H1 (cell line): Measurements from ENCODE around the gene GATD1. TPM values are rescaled to one million over a fixed set of nuclear protein-coding genes. Genes with fewer than 3 reads are reported as not detected.

ENCODE experiments used
- CTCF ChIA-PET: fragments of 300-600 bp; sonication (Branson Sonifier 250); formaldehyde crosslinking; loops from one replicate; lab custom pipeline; 2021; ENCODE audit not compliant: partially characterized antibody; lab: Charles Lee
- POLR2A ChIA-PET: fragments of 300-600 bp; sonication (Branson Sonifier 250); formaldehyde crosslinking; loops from one replicate; lab custom pipeline; 2021; ENCODE audit warnings: inconsistent platforms; ENCODE audit not compliant: partially characterized antibody; lab: Charles Lee
- DNase-seq, 2 experiments: peaks; one replicate each; pipeline versions ENCODE4 v3.0.0 to v3.0.0-alpha.2; 2010 to 2022; ENCODE audit warnings: low spot score in 2 of 2, low read depth in 1 of 2, mixed read lengths in 1 of 2
- FAIRE-seq: peaks from 2 replicates; lab custom pipeline; 2011; peaks lifted over from hg19 to GRCh38; lab: Jason Lieb, UNC
- H2AFZ ChIP-seq: 2 replicates; pipeline ENCODE4 v1.8.1; 2012; ENCODE audit warnings: low read length, inconsistent platforms
- H2AK5ac ChIP-seq: 2 replicates; pipeline ENCODE4 v1.6.1; 2013; ENCODE audit warnings: low read depth, low read length
- H2BK120ac ChIP-seq: replicated peaks from 2 replicates; pipeline ENCODE3; 2013; ENCODE audit warnings: low read depth, low read length, inconsistent platforms
- H2BK12ac ChIP-seq: 2 replicates; pipeline ENCODE4 v1.6.1; 2013; ENCODE audit warnings: low read depth, low read length
- H2BK15ac ChIP-seq: 2 replicates; pipeline ENCODE4 v1.6.1; 2013; ENCODE audit warnings: low read length
- H2BK20ac ChIP-seq: 2 replicates; pipeline ENCODE4 v1.6.1; 2013; ENCODE audit warnings: low read length
- H2BK5ac ChIP-seq: 2 replicates; pipeline ENCODE4 v1.6.1; 2013; ENCODE audit warnings: low read depth, low read length
- H3K14ac ChIP-seq: 2 replicates; pipeline ENCODE4 v1.6.1; 2013; ENCODE audit warnings: inconsistent platforms; ENCODE audit not compliant: insufficient read length
- H3K18ac ChIP-seq: 2 replicates; pipeline ENCODE4 v1.6.1; 2013; ENCODE audit warnings: low read length; ENCODE audit errors: extremely low read depth
- H3K23ac ChIP-seq: 2 replicates; pipeline ENCODE4 v1.6.1; 2013; ENCODE audit warnings: inconsistent platforms; ENCODE audit not compliant: insufficient read length
- H3K23me2 ChIP-seq: 2 replicates; pipeline ENCODE4 v1.6.1; 2013; ENCODE audit warnings: low read depth, low read length
- H3K27ac ChIP-seq: 2 replicates; pipeline ENCODE4 v1.6.1; 2011; ENCODE audit warnings: low read depth, low read length, inconsistent platforms
- H3K27me3 ChIP-seq, 4 experiments: replicated peaks in 1 of 4; 1 replicate in 1 of 4; 2 replicates in 3 of 4; pipeline versions ENCODE4 v1.6.1 to v1.8.1; 2011 to 2013; ENCODE audit warnings: low read length in 3 of 4, mild to moderate bottlenecking in 3 of 4, inconsistent platforms in 2 of 4, mixed read lengths in 2 of 4, moderate library complexity in 1 of 4; ENCODE audit not compliant: control insufficient read depth in 3 of 4, insufficient read depth in 3 of 4; ENCODE audit errors: extremely low read depth in 1 of 4
- H3K36me3 ChIP-seq, 4 experiments: 2 replicates each; pipeline versions ENCODE4 v1.6.1 to v1.8.1; 2011 to 2013; ENCODE audit warnings: mild to moderate bottlenecking in 4 of 4, low read length in 3 of 4, moderate library complexity in 2 of 4, control low read depth in 1 of 4, inconsistent platforms in 1 of 4; ENCODE audit not compliant: insufficient read depth in 4 of 4, control insufficient read depth in 2 of 4
- H3K4ac ChIP-seq: replicated peaks from 2 replicates; pipeline ENCODE3; 2013; ENCODE audit warnings: low read length, low read depth, mixed read lengths, inconsistent platforms; ENCODE audit not compliant: insufficient read length
- H3K4me1 ChIP-seq, 4 experiments: replicated peaks in 1 of 4; 1 replicate in 1 of 4; 2 replicates in 3 of 4; pipeline versions ENCODE4 v1.6.1 to v1.8.1; 2011 to 2013; ENCODE audit warnings: low read length in 3 of 4, inconsistent platforms in 2 of 4, mixed read lengths in 1 of 4; ENCODE audit not compliant: insufficient read depth in 4 of 4, control insufficient read depth in 3 of 4
- H3K4me2 ChIP-seq, 2 experiments: 2 replicates each; pipeline versions ENCODE4 v1.6.1 to v1.8.1; 2011 to 2013; ENCODE audit warnings: low read depth in 2 of 2, low read length in 2 of 2, control low read depth in 1 of 2, inconsistent platforms in 1 of 2, mild to moderate bottlenecking in 1 of 2; ENCODE audit not compliant: insufficient read depth in 1 of 2
- H3K4me3 ChIP-seq, 4 experiments: fragments of 200-600, 300-600 bp in 1 of 4; sonication (generic), shearing (Covaris generic), sonication (Bioruptor Twin) in 1 of 4; 2 replicates each; pipeline versions ENCODE4 v1.5.1 to v1.8.1; 2011 to 2016; ENCODE audit warnings: low read length in 4 of 4, low read depth in 3 of 4, control low read depth in 2 of 4, inconsistent platforms in 2 of 4, mild to moderate bottlenecking in 2 of 4, mixed read lengths in 1 of 4, moderate library complexity in 1 of 4; ENCODE audit not compliant: insufficient read depth in 2 of 4; ENCODE audit errors: extremely low read depth in 1 of 4
- H3K56ac ChIP-seq: replicated peaks from 2 replicates; pipeline ENCODE3; 2013; ENCODE audit warnings: low read depth, mild to moderate bottlenecking, mixed read lengths, low read length, inconsistent platforms; ENCODE audit not compliant: insufficient read length
- H3K79me1 ChIP-seq: 2 replicates; pipeline ENCODE4 v1.6.1; 2013; ENCODE audit warnings: low read depth, low read length, control low read depth
- H3K79me2 ChIP-seq, 2 experiments: 2 replicates each; pipeline versions ENCODE4 v1.6.1 to v1.8.1; 2012 to 2013; ENCODE audit warnings: low read length in 2 of 2, mild to moderate bottlenecking in 2 of 2, inconsistent platforms in 1 of 2; ENCODE audit not compliant: insufficient read depth in 2 of 2, control insufficient read depth in 1 of 2
- H3K9ac ChIP-seq, 4 experiments: replicated peaks in 1 of 4; 1 replicate in 1 of 4; 2 replicates in 3 of 4; pipeline versions ENCODE4 v1.6.1 to v1.8.1; 2011 to 2013; ENCODE audit warnings: low read depth in 3 of 4, low read length in 3 of 4, control low read depth in 2 of 4, mild to moderate bottlenecking in 2 of 4, moderate library complexity in 2 of 4, inconsistent platforms in 1 of 4; ENCODE audit errors: extremely low read depth in 1 of 4
- H3K9me3 ChIP-seq, 2 experiments: 2 replicates each; pipeline versions ENCODE4 v1.6.1 to v1.8.1; 2012 to 2013; ENCODE audit warnings: mild to moderate bottlenecking in 2 of 2, moderate library complexity in 2 of 2, control low read depth in 1 of 2, inconsistent platforms in 1 of 2, low read depth in 1 of 2, low read length in 1 of 2, mixed read lengths in 1 of 2; ENCODE audit not compliant: insufficient read depth in 2 of 2
- H4K20me1 ChIP-seq, 2 experiments: replicated peaks in 1 of 2; 2 replicates each; pipeline versions ENCODE3 to v1.8.1; 2011 to 2013; ENCODE audit warnings: inconsistent platforms in 2 of 2, low read length in 2 of 2, mild to moderate bottlenecking in 1 of 2; ENCODE audit not compliant: insufficient read depth in 2 of 2, control insufficient read depth in 1 of 2
- H4K5ac ChIP-seq: 2 replicates; pipeline ENCODE4 v1.6.1; 2013; ENCODE audit warnings: low read length, low read depth, mixed read lengths, inconsistent platforms; ENCODE audit not compliant: insufficient read length
- H4K8ac ChIP-seq: 2 replicates; pipeline ENCODE4 v1.8.0; 2013; ENCODE audit warnings: mild to moderate bottlenecking, moderate library complexity, low read length, inconsistent platforms; ENCODE audit not compliant: insufficient read depth; ENCODE audit errors: extremely low read depth
- H4K91ac ChIP-seq: replicated peaks from 2 replicates; pipeline ENCODE3; 2013; ENCODE audit warnings: low read length, mixed read lengths, inconsistent platforms; ENCODE audit not compliant: insufficient read length
- ASH2L ChIP-seq: fragments of 200-600, 300-600 bp; sonication (generic); IDR thresholded peaks from one replicate; pipeline ENCODE4 v1.7.1; 2017; ENCODE audit warnings: low read length
- BCL11A ChIP-seq, 2 experiments: IDR thresholded peaks; one replicate each; pipeline ENCODE4 v1.6.1; 2011; ENCODE audit warnings: low read depth in 2 of 2, low read length in 2 of 2, mild to moderate bottlenecking in 2 of 2
- JUN ChIP-seq: IDR thresholded peaks from 2 replicates; pipeline ENCODE4 v1.6.1; 2011; ENCODE audit warnings: low read depth, mild to moderate bottlenecking, improper control_type of control experiment, low read length
- RFX5 ChIP-seq: IDR thresholded peaks from 2 replicates; pipeline ENCODE4 v1.6.1; 2011; ENCODE audit warnings: low read depth, low read length, improper control_type of control experiment, borderline replicate concordance
- polyA plus RNA-seq, 7 experiments: library from polyadenylated mRNA; depleted of rRNA in 3 of 7; stranded (reverse) in 5 of 7; unstranded in 2 of 7; fragments of >200 nt in 5 of 7; fragments of 200-250 nt in 2 of 7; gene quantifications; 1 replicate in 5 of 7; 2 replicates in 1 of 7; 4 replicates in 1 of 7; pipeline versions ENCODE4 v1.2.1 to v1.2.3, GENCODE V29; 2011 to 2013; ENCODE audit warnings: missing spikeins in 2 of 7, mixed read lengths in 2 of 7
- total RNA-seq: library from RNA; stranded (reverse); fragmentation: NEBNext Ultra II Directional; extraction: Animal tissue kit (Norgen Biotek cat#: 25700); gene quantifications from 2 replicates; pipeline ENCODE4 v1.2.1, GENCODE V29; 2021

Gene GATD1
- total and polyA plus RNA-seq, 2 of the 8 experiments (the other 6 are each of a cell fraction or from before 2014, with no cell fraction given), result 47.5 to 54.8 TPM

DNA sequence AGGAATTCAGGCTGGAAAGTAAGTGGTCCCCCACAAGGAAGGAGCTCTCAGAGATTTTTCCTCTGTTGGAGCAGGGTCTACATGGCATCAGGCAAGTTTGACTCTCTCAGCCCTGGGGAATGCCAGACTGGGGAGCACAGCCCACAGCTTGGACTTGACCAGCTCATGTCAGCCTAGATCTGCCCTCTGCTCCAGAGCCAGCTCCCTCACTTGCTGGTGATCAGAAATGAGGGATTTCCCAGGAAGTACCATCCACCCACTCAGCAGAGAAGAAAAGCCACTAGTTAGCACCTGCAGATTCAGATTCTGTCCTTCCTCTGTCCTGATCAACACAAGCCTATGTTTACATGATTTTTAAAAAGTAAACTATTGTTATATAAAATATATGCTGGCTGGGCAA, 17.1 kb downstream of the GATD1 start:
- Histone ChIP-seq H3K4ac (no peak overlapping the region), H3K27me3 (no peaks in the 10 kb centered on the region), H4K91ac (no peak overlapping the region), H2BK12ac (no peak overlapping the region), H4K5ac (no peak overlapping the region), H3K23ac (no peak overlapping the region), H4K8ac (no peak overlapping the region), H3K23me2 (no peaks in the 10 kb centered on the region), H3K79me2 (peaks cover 3 to 23% of the 10 kb centered on the region in 2 experiments; a peak in 3 of 4 replicates), H3K36me3 (peaks cover 36 to 73% (median 50%) of the 10 kb centered on the region in 4 experiments), H3K9ac (no peak overlapping the region), H4K20me1 (peaks cover 16 to 35% of the 10 kb centered on the region in 2 experiments), H3K27ac (no peak overlapping the region), H3K4me2 (no peak overlapping the region), H3K14ac (no peak overlapping the region), H3K79me1 (peaks cover 7% of the 10 kb centered on the region; the same call in 1 of the 2 replicates), H2AK5ac (no peak overlapping the region), H3K9me3 (no peaks in the 10 kb centered on the region), H2BK5ac (no peak overlapping the region), H2BK15ac (no peak overlapping the region), H2AFZ (no peak overlapping the region), H3K18ac (no peak overlapping the region), H3K4me3 (no peak overlapping the region), H3K56ac (no peak overlapping the region), H3K4me1 (peaks cover 0 to 12% (median 7%) of the 10 kb centered on the region in 4 experiments; a peak in 6 of 7 replicates), H2BK120ac (no peak overlapping the region), H2BK20ac (no peak overlapping the region)
- TF ChIP-seq BCL11A (IDR thresholded peaks at IDR 0.05; ENCODE audit: low read depth in 2 of 2, low read length in 2 of 2) (no peak), ASH2L (no peak), RFX5 (no peak), JUN (no peak)
- no peak for DNase-seq
- ChIA-PET CTCF (interaction anchor here (0.6 to 26.9 kb wide), 7 partner anchors 13 to 91 kb away, joined by 3 to 395 read pairs (median 3); partner anchors contain the start of gene TALDO1), POLR2A (interaction anchor here (0.8 to 35.3 kb wide), 5 partner anchors 7 to 119 kb away, joined by 3 to 636 read pairs (median 46); partner anchors contain the start of genes GATD1 and TALDO1)
- FAIRE-seq, result no peak
